Ectodermal cell (in vitro differentiated cells): ENCODE measurements around the gene SLC25A1.

Experiments used
- H3K27ac ChIP-seq: 2 replicates; pipeline ENCODE4 v1.7.0; 2013; ENCODE audit warnings: mild to moderate bottlenecking, low read depth, low read length; ENCODE audit not compliant: insufficient read depth, poor library complexity, severe bottlenecking
- H3K27me3 ChIP-seq: 2 replicates; pipeline ENCODE4 v1.7.0; 2013; ENCODE audit warnings: mild to moderate bottlenecking, low read length; ENCODE audit not compliant: insufficient read depth, control insufficient read depth, poor library complexity, severe bottlenecking
- H3K36me3 ChIP-seq: one replicate; pipeline ENCODE4 v1.7.0; 2013; ENCODE audit warnings: low read length; ENCODE audit not compliant: control insufficient read depth, insufficient read depth
- H3K4me1 ChIP-seq: one replicate; pipeline ENCODE4 v1.7.0; 2013; ENCODE audit warnings: low read length; ENCODE audit not compliant: control insufficient read depth, insufficient read depth
- H3K4me3 ChIP-seq: 2 replicates; pipeline ENCODE4 v1.7.0; 2013; ENCODE audit warnings: low read depth, low read length, control low read depth; ENCODE audit not compliant: insufficient read depth
- H3K9me3 ChIP-seq: 2 replicates; pipeline ENCODE4 v1.7.0; 2013; ENCODE audit warnings: mild to moderate bottlenecking, low read length, moderate library complexity; ENCODE audit not compliant: control insufficient read depth
- WGBS, 2 experiments: methylation state at CpG; one replicate each; pipeline ENCODE4 v1.1.7; 2013; ENCODE audit warnings: missing lambda C conversion rate in 2 of 2; 5-methylcytosine and 5-hydroxymethylcytosine counted together

SLC25A1 gene

GRCh38 chr22:19137384-19138216 lies 40.9 kb downstream of the SLC25A1 start:
- H3K36me3 ChIP-seq: peaks cover 12% of the 10 kb centered on the region
- H3K27me3 ChIP-seq: no peaks in the 10 kb centered on the region
- 93 to 96% methylated on average over 11 of the region's 11 CpGs for WGBS, 2 experiments
- no peaks in the 10 kb centered on the region for H3K9me3 ChIP-seq
- H3K4me3 ChIP-seq: no peak overlapping the region
- no peaks in the 10 kb centered on the region for H3K4me1 ChIP-seq
- no peak overlapping the region for H3K27ac ChIP-seq

DNA sequence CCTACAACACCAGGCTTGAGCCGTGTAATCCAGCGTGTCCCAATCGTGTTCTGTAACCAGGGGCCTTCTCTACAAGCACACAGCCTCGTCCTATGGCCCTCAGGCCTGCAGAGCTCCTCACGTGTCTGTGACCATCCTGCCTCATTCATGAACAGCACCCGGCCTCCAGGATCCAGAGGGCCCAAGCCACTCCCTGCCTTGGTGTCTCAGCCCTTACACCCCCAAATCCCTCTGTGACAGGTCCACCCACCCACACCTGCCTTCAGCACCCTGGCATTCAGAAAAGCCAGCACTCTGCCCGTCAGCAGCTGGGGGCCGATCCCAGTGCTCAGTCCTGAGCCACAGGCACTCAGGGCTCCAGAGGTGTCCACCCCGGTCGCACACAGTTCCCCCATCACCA lies 41.6 kb downstream of the SLC25A1 start:
- WGBS, 2 experiments: 93 to 94% methylated on average over 10 of the region's 10 CpGs
- no peak overlapping the region for H3K4me3 ChIP-seq
- no peaks in the 10 kb centered on the region for H3K4me1 ChIP-seq
- no peaks in the 10 kb centered on the region for H3K27me3 ChIP-seq
- H3K9me3 ChIP-seq: no peaks in the 10 kb centered on the region
- H3K36me3 ChIP-seq: peaks cover 12% of the 10 kb centered on the region
- H3K27ac ChIP-seq: no peak overlapping the region

DNA sequence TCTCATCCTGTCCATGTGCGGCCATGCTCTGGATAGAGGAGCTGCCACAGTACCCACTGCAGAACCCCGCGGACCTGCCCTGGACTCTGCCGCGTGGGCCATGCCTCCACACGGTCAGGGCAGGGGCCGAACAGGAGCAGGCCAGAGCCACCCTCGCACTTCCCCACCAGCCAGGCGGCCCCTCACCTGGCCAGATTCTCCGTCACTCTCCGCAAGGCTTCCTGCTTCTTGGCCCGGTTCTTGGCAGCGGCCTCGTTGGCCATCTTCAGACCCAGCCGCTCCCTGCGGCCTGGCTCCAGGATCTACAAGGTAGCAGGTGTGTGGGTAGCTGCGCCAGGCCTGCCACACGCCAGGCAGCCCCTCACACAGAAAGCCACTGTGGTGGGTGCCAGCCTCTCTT lies 43.7 kb downstream of the SLC25A1 start:
- Histone ChIP-seq H3K27ac (no peak overlapping the region), H3K9me3 (no peaks in the 10 kb centered on the region), H3K36me3 (peaks cover 7% of the 10 kb centered on the region), H3K27me3 (no peaks in the 10 kb centered on the region), H3K4me3 (no peak overlapping the region), H3K4me1 (no peaks in the 10 kb centered on the region)
- WGBS, 2 experiments: 94 to 95% methylated on average over 18 of the region's 18 CpGs

GRCh38 chr22:19134176-19134831 lies 44.2 kb downstream of the SLC25A1 start:
- no peak overlapping the region for H3K27ac ChIP-seq
- H3K9me3 ChIP-seq: no peaks in the 10 kb centered on the region
- peaks cover 3% of the 10 kb centered on the region for H3K36me3 ChIP-seq
- no peaks in the 10 kb centered on the region for H3K4me1 ChIP-seq
- WGBS, 2 experiments: 93 to 95% methylated on average over 21 of the region's 21 CpGs
- H3K27me3 ChIP-seq: no peaks in the 10 kb centered on the region
- H3K4me3 ChIP-seq: no peak overlapping the region

DNA sequence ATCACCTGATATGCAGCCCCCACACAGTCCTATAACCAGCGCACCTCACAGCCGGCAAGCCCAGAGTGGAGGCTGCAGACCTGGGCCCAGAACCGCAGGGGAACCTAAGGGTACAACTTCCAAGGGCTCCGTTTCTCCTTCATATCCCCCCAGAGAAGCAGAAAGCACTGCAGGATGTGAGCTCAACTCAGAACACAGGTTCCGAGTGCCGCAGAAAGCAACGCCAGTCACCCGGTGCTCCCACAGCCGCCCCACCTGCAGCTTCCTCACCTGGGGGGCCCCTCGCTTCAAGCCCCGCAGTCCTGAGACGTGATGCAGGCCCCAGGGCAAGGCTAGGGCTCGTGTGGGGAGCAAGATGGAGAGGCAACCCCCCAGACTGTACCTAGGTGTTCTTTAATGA lies 45.0 kb downstream of the SLC25A1 start:
- 95 to 96% methylated on average over 13 of the region's 13 CpGs for WGBS, 2 experiments
- H3K4me1 ChIP-seq: no peaks in the 10 kb centered on the region
- H3K27me3 ChIP-seq: no peaks in the 10 kb centered on the region
- H3K9me3 ChIP-seq: no peaks in the 10 kb centered on the region
- no peak overlapping the region for H3K27ac ChIP-seq
- no peaks in the 10 kb centered on the region for H3K36me3 ChIP-seq
- no peak overlapping the region for H3K4me3 ChIP-seq

GRCh38 chr22:19132693-19133400 lies 45.7 kb downstream of the SLC25A1 start:
- H3K9me3 ChIP-seq: no peaks in the 10 kb centered on the region
- H3K36me3 ChIP-seq: no peaks in the 10 kb centered on the region
- no peaks in the 10 kb centered on the region for H3K4me1 ChIP-seq
- H3K27me3 ChIP-seq: no peaks in the 10 kb centered on the region
- no peak overlapping the region for H3K27ac ChIP-seq
- 95% methylated on average over 9 of the region's 9 CpGs for WGBS, 2 experiments
- H3K4me3 ChIP-seq: no peak overlapping the region

- 94% methylated on average over 20 of the region's 20 CpGs for WGBS, 2 experiments
- Histone ChIP-seq H3K9me3 (no peaks in the 10 kb centered on the region), H3K4me3 (no peak overlapping the region), H3K27me3 (no peaks in the 10 kb centered on the region), H3K36me3 (no peaks in the 10 kb centered on the region), H3K4me1 (no peaks in the 10 kb centered on the region), H3K27ac (no peak overlapping the region)
These were observed 46.4 kb downstream of the SLC25A1 start for GRCh38 chr22:19132153-19132552.

DNA sequence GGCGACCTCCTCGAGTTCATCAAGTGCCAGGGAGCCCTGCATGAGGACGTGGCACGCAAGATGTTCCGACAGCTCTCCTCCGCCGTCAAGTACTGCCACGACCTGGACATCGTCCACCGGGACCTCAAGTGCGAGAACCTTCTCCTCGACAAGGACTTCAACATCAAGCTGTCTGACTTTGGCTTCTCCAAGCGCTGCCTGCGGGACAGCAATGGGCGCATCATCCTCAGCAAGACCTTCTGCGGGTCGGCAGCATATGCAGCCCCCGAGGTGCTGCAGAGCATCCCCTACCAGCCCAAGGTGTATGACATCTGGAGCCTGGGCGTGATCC lies 46.9 kb downstream of the SLC25A1 start:
- H3K27me3 ChIP-seq: no peaks in the 10 kb centered on the region
- H3K9me3 ChIP-seq: no peaks in the 10 kb centered on the region
- no peaks in the 10 kb centered on the region for H3K4me1 ChIP-seq
- no peaks in the 10 kb centered on the region for H3K36me3 ChIP-seq
- no peak overlapping the region for H3K27ac ChIP-seq
- 96 to 97% methylated on average over 19 of the region's 19 CpGs for WGBS, 2 experiments
- no peak overlapping the region for H3K4me3 ChIP-seq

DNA sequence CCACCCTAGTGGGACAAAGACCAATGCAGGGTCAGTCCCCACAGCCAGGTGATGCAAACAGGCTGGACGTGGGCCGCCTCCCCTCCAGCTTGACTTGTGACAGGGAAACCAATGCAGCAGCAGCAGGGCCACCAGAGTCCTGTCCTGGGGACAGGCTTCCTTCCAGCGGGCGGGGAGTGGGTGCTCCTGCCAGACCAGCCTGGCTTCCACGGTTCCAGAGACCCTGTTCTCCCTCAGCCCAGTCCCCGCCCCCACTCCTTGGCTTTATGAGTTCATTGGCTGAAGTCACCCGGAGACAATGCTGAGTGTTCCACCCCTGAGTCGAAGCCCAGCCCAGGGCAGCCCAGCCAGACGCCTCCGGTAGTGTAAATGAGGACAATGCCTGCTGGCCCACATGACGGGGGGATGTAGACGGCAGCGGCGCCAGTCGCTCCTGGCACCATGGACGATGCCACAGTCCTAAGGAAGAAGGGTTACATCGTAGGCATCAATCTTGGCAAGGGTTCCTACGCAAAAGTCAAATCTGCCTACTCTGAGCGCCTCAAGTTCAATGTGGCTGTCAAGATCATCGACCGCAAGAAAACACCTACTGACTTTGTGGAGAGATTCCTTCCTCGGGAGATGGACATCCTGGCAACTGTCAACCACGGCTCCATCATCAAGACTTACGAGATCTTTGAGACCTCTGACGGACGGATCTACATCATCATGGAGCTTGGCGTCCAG lies 47.4 kb downstream of the SLC25A1 start, which contains the start of gene TSSK2:
TSSK2 (plus strand) TSS at position 350 of the 726 bp plus-strand sequence; CDS start at position 442, 92 bp downstream.
- Histone ChIP-seq H3K9me3 (no peaks in the 10 kb centered on the region), H3K4me1 (no peaks in the 10 kb centered on the region), H3K4me3 (no peak within 1 kb of the TSS), H3K27me3 (no peaks in the 10 kb centered on the region), H3K27ac (no peak within 1 kb of the TSS), H3K36me3 (no peaks in the 10 kb centered on the region)
- 90 to 92% methylated on average over 27 of the region's 27 CpGs for WGBS, 2 experiments
